GM11168 (cell line): Measurements from ENCODE around the gene CHST14.

Source experiments
- in situ Hi-C: fragments of 300-500 bp; cut with MboI; formaldehyde crosslinking; loops from one replicate; pipeline ENCODE4 v1.12.0; 2022; ENCODE audit warnings: low sequenced_read_pairs; ENCODE audit not compliant: unreplicated experiment

Gene CHST14

GRCh38 chr15:40460404-40460803 is 10.4 kb upstream of the CHST14 start:
- in situ Hi-C loops = no loop called here

GRCh38 chr15:40461958-40462357 is 8.8 kb upstream of the CHST14 start:
- in situ Hi-C loops = no loop called here

- in situ Hi-C loops = no loop called here
Measured at GRCh38 chr15:40463279-40463678, 7.5 kb upstream of the CHST14 start.

- in situ Hi-C loops = no loop called here
Measured at GRCh38 chr15:40463886-40464545, 6.8 kb upstream of the CHST14 start.

- in situ Hi-C loops = no loop called here
Measured at GRCh38 chr15:40464595-40465185, 6.1 kb upstream of the CHST14 start.

GRCh38 chr15:40465939-40466338 is 4.8 kb upstream of the CHST14 start:
- in situ Hi-C loops = no loop called here

- in situ Hi-C loops = no loop called here
Measured at GRCh38 chr15:40466426-40467260, 4.1 kb upstream of the CHST14 start.

GRCh38 chr15:40467261-40467615 is 3.5 kb upstream of the CHST14 start:
- in situ Hi-C loops = no loop called here

- in situ Hi-C loops = no loop called here
Measured at GRCh38 chr15:40468898-40469331, 1.9 kb upstream of the CHST14 start.

GRCh38 chr15:40469776-40470390 is 901 bp upstream of the CHST14 start:
- in situ Hi-C loops = no loop called here

- in situ Hi-C loops = no loop called here
Measured at GRCh38 chr15:40471105-40471807, 472 bp downstream of the CHST14 start.

- in situ Hi-C loops = no loop called here
Measured at GRCh38 chr15:40471808-40472150, 995 bp downstream of the CHST14 start.

GRCh38 chr15:40472171-40472727 is 1.5 kb downstream of the CHST14 start:
- in situ Hi-C loops = no loop called here

- in situ Hi-C loops = no loop called here
Measured at GRCh38 chr15:40474581-40474980, 3.8 kb downstream of the CHST14 start.

GRCh38 chr15:40477642-40478327 is 7.0 kb downstream of the CHST14 start:
- in situ Hi-C loops = no loop called here

GRCh38 chr15:40479024-40479423 is 8.2 kb downstream of the CHST14 start:
- in situ Hi-C loops = no loop called here

GRCh38 chr15:40481341-40482074 is 10.7 kb downstream of the CHST14 start:
- in situ Hi-C loops = no loop called here

GRCh38 chr15:40483919-40484318 is 13.1 kb downstream of the CHST14 start:
- in situ Hi-C loops = no loop called here
